Measurements from ENCODE around the gene ACAT1.
"Not testable (repeated sequence)": the region's sequence is repeated elsewhere in the genome, so short reads cannot be mapped to it uniquely, and the experiment has no call there.

DNA sequence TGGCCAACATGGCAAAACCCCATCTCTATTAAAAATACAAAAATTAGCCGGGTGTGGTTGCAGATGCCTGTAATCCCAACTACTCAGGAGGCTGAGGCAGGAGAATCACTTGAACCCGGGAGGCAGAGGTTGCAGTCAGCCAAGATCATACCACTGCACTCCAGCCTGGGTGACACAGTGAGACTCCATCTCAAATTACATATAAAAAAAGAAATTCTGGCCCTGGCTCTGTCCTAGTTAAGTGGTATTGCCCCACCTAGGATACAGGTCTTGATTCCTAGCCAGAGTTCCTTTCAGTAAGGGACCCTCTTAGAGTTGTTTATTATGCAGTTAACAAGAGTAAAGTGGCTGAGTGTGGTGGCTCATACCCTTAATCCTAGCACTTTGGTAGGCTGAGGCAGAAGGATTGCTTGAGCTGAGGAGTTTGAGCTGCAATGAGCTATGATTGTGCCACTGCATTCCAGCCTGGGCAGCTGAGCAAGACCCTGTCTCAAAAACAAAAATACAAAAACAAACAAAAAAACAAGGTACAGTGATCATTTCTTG lies 11.7 kb downstream of the ACAT1 start:
- TF ChIP-seq, protein P1, sequence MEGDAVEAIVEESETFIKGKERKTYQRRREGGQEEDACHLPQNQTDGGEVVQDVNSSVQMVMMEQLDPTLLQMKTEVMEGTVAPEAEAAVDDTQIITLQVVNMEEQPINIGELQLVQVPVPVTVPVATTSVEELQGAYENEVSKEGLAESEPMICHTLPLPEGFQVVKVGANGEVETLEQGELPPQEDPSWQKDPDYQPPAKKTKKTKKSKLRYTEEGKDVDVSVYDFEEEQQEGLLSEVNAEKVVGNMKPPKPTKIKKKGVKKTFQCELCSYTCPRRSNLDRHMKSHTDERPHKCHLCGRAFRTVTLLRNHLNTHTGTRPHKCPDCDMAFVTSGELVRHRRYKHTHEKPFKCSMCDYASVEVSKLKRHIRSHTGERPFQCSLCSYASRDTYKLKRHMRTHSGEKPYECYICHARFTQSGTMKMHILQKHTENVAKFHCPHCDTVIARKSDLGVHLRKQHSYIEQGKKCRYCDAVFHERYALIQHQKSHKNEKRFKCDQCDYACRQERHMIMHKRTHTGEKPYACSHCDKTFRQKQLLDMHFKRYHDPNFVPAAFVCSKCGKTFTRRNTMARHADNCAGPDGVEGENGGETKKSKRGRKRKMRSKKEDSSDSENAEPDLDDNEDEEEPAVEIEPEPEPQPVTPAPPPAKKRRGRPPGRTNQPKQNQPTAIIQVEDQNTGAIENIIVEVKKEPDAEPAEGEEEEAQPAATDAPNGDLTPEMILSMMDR (IDR thresholded peaks at IDR 0.05 in 8 of 11, conservative IDR thresholded peaks at IDR 0.05 in 3 of 11), result not testable (repeated sequence)
- TF ChIP-seq POLR2AphosphoS5, POLR2A (IDR thresholded peaks at IDR 0.05): not testable (repeated sequence)
